ENCODE measurements around the gene PPIH. TPM values are rescaled to one million over a fixed set of nuclear protein-coding genes. Genes with fewer than 3 reads are reported as not detected.

Gene PPIH
- total and polyA plus RNA-seq, 2 experiments from 2014 or later = 66.5 to 122 TPM

DNA sequence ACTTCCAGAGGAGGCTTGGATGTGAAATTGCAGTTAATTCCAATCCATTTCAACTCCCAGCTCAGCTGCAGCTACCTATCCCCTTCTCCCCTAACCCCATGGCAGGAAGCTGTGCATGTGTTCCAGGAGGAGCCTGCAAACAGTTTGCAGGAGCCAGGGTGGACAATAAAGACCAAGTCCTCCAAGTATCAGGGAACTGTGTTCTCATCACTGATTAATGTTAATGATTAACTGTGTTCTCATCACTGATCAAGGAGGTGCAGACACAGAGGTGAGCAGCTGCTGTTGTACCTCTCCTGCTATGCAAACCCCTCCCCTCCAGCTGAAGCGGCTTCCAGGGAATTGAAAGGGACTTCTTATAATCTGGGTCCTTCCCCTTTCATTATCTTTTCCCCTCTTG lies 62.6 kb downstream of the PPIH start (continued):
- TF ChIP-seq, protein P1, sequence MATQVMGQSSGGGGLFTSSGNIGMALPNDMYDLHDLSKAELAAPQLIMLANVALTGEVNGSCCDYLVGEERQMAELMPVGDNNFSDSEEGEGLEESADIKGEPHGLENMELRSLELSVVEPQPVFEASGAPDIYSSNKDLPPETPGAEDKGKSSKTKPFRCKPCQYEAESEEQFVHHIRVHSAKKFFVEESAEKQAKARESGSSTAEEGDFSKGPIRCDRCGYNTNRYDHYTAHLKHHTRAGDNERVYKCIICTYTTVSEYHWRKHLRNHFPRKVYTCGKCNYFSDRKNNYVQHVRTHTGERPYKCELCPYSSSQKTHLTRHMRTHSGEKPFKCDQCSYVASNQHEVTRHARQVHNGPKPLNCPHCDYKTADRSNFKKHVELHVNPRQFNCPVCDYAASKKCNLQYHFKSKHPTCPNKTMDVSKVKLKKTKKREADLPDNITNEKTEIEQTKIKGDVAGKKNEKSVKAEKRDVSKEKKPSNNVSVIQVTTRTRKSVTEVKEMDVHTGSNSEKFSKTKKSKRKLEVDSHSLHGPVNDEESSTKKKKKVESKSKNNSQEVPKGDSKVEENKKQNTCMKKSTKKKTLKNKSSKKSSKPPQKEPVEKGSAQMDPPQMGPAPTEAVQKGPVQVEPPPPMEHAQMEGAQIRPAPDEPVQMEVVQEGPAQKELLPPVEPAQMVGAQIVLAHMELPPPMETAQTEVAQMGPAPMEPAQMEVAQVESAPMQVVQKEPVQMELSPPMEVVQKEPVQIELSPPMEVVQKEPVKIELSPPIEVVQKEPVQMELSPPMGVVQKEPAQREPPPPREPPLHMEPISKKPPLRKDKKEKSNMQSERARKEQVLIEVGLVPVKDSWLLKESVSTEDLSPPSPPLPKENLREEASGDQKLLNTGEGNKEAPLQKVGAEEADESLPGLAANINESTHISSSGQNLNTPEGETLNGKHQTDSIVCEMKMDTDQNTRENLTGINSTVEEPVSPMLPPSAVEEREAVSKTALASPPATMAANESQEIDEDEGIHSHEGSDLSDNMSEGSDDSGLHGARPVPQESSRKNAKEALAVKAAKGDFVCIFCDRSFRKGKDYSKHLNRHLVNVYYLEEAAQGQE (IDR thresholded peaks at IDR 0.05; ENCODE audit: unreplicated experiment) = no peak

DNA sequence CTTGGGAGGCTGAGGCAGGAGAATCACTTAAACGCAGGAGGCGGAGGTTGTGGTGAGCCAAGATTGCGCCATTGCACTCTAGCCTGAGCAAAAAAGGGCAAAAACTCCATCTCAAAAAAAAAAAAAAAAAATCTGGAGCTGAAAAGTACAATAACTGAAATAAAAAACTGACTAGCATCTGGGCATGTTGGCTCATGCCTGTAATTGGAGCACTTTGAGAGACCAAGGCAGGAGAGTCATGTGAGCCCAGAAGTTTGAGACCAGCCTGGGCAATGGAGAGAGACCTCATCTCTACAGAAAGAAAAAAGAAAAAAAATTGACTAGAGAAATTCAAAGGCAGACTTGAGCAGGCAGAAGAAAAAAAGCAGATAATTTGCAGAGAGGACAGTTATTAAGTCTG lies 63.7 kb downstream of the PPIH start:
- H3K4me2 ChIP-seq = no peak overlapping the region
- no peak overlapping the region for H3K4me3 ChIP-seq
- ATAC-seq (no peak), DNase-seq (ENCODE audit: low spot score) (no peak)
- H3K36me3 ChIP-seq (ENCODE audit: insufficient read depth) = no peaks in the 10 kb centered on the region
- no peaks in the 10 kb centered on the region; the same call in 2 of the 3 replicates for H3K9me3 Mint-ChIP-seq
- no peaks in the 10 kb centered on the region for H3K4me1 Mint-ChIP-seq
- H3K27me3 ChIP-seq (ENCODE audit: insufficient read depth) = no peaks in the 10 kb centered on the region
- H3K36me3 Mint-ChIP-seq (ENCODE audit: low read depth) = no peaks in the 10 kb centered on the region
- H3K9me2 ChIP-seq (ENCODE audit: insufficient read depth) = no peaks in the 10 kb centered on the region
- no peak overlapping the region for H3K4me3 Mint-ChIP-seq
- 0 out of 2 replicates have a peak, but pooled peaks cover 4% of the 10 kb centered on the region for H3K4me1 ChIP-seq (ENCODE audit: insufficient read depth)
- 0 out of 2 replicates have a peak, but pooled peaks cover 7% of the 10 kb centered on the region for H3F3A ChIP-seq (replicated peaks; ENCODE audit: low read depth)
- no peaks in the 10 kb centered on the region for H3K79me2 ChIP-seq (replicated peaks; ENCODE audit: insufficient read depth)
- H3K27ac ChIP-seq (ENCODE audit: low read depth) = no peak overlapping the region
- H4K20me1 ChIP-seq (replicated peaks; ENCODE audit: insufficient read depth) = no peaks in the 10 kb centered on the region; the same call in 1 of the 2 replicates
- no peak overlapping the region for H2AFZ ChIP-seq
- no peak overlapping the region for H3K27ac Mint-ChIP-seq
- peaks cover 5% of the 10 kb centered on the region for H3K27me3 Mint-ChIP-seq (ENCODE audit: insufficient read depth, low read depth, poor library complexity)
- TF ChIP-seq, protein P2, sequence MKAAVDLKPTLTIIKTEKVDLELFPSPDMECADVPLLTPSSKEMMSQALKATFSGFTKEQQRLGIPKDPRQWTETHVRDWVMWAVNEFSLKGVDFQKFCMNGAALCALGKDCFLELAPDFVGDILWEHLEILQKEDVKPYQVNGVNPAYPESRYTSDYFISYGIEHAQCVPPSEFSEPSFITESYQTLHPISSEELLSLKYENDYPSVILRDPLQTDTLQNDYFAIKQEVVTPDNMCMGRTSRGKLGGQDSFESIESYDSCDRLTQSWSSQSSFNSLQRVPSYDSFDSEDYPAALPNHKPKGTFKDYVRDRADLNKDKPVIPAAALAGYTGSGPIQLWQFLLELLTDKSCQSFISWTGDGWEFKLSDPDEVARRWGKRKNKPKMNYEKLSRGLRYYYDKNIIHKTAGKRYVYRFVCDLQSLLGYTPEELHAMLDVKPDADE (IDR thresholded peaks at IDR 0.05) = no peak
- TF ChIP-seq, protein P1 (IDR thresholded peaks at IDR 0.05; ENCODE audit: unreplicated experiment) = no peak
- TF ChIP-seq, protein P3, sequence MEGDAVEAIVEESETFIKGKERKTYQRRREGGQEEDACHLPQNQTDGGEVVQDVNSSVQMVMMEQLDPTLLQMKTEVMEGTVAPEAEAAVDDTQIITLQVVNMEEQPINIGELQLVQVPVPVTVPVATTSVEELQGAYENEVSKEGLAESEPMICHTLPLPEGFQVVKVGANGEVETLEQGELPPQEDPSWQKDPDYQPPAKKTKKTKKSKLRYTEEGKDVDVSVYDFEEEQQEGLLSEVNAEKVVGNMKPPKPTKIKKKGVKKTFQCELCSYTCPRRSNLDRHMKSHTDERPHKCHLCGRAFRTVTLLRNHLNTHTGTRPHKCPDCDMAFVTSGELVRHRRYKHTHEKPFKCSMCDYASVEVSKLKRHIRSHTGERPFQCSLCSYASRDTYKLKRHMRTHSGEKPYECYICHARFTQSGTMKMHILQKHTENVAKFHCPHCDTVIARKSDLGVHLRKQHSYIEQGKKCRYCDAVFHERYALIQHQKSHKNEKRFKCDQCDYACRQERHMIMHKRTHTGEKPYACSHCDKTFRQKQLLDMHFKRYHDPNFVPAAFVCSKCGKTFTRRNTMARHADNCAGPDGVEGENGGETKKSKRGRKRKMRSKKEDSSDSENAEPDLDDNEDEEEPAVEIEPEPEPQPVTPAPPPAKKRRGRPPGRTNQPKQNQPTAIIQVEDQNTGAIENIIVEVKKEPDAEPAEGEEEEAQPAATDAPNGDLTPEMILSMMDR (conservative IDR thresholded peaks at IDR 0.05; ENCODE audit: low read depth in 2 of 2) = no peak
- TF ChIP-seq ZNF331 (CRISPR knock-in tag; IDR thresholded peaks at IDR 0.05; ENCODE audit: low read depth) (no peak), POLR2AphosphoS5 (IDR thresholded peaks at IDR 0.05; ENCODE audit: low read depth) (no peak), ZNF114 (CRISPR knock-in tag; IDR thresholded peaks at IDR 0.05) (no peak), CREB1 (CRISPR knock-in tag; IDR thresholded peaks at IDR 0.05; ENCODE audit: low read depth) (no peak), EZH2 (IDR thresholded peaks at IDR 0.05; ENCODE audit: low read depth, unreplicated experiment) (no peak), STAT1 (IDR thresholded peaks at IDR 0.05; ENCODE audit: unreplicated experiment) (no peak), EZH2phosphoT487 (IDR thresholded peaks at IDR 0.05; ENCODE audit: unreplicated experiment) (no peak), NANOG (IDR thresholded peaks at IDR 0.05; ENCODE audit: borderline replicate concordance) (no peak)

Data from GM23338 (cell line).